GM12878 (cell line): ENCODE data around the gene CAPN15. TPM values are rescaled to one million over a fixed set of nuclear protein-coding genes. Genes with fewer than 3 reads are reported as not detected.

Experiments used
- ATAC-seq: fragments of 200-7000 bp; cut with Tn5 transposase; 3 replicates; pipeline ENCODE4 v1.9.1; 2020; ENCODE audit warnings: mild to moderate bottlenecking, moderate library complexity
- BruUV-seq: library from RNA; stranded (reverse); fragments of 400-500 nt; replicated peaks from 2 replicates; lab custom pipeline; 2021; lab: Mats Ljungman, UMichigan
- CTCF ChIA-PET: fragments of 300-600 bp; sonication (Branson Sonifier 250); formaldehyde crosslinking; extraction: SDS; loops from one replicate; lab custom pipeline; 2021; ENCODE audit warnings: inconsistent platforms; lab: Yijun Ruan, JAX
- POLR2A ChIA-PET: fragments of 350-600 bp; formaldehyde crosslinking; extraction: SDS; loops from one replicate; lab custom pipeline; 2021; ENCODE audit warnings: inconsistent platforms; lab: Charles Lee
- RAD21 ChIA-PET: fragments of 300-600 bp; sonication (Branson Sonifier 250); formaldehyde crosslinking; loops from one replicate; lab custom pipeline; 2023; ENCODE audit warnings: antibody characterized with exemption; ENCODE audit not compliant: unreplicated experiment; lab: Charles Lee
- SMC1A ChIA-PET: fragments of 300-600 bp; sonication (Branson Sonifier 250); formaldehyde crosslinking; loops from one replicate; lab custom pipeline; 2023; ENCODE audit not compliant: unreplicated experiment, uncharacterized antibody; lab: Charles Lee
- DNase-seq: peaks from one replicate; pipeline ENCODE4 v3.0.0-alpha.2; 2011; ENCODE audit warnings: low read depth, low spot score
- FAIRE-seq: peaks from 3 replicates; lab custom pipeline; 2011; peaks lifted over from hg19 to GRCh38; lab: Jason Lieb, UNC
- H2AFZ ChIP-seq: 2 replicates; pipeline ENCODE4 v1.6.0; 2011; ENCODE audit warnings: low read depth, low read length, control low read depth; ENCODE audit not compliant: control insufficient read depth
- H3K27ac ChIP-seq: 2 replicates; pipeline ENCODE4 v1.5.1; 2011; ENCODE audit warnings: control low read depth; ENCODE audit not compliant: control insufficient read depth, insufficient read depth
- H3K27me3 ChIP-seq, 2 experiments: replicated peaks in 1 of 2; 2 replicates each; pipeline versions ENCODE4 v1.6.0 to v1.6.1; 2011; ENCODE audit warnings: low read length in 1 of 2; ENCODE audit not compliant: control insufficient read depth in 2 of 2, insufficient read depth in 2 of 2
- H3K36me3 ChIP-seq, 2 experiments: 2 replicates each; pipeline ENCODE4 v1.5.1; 2011; ENCODE audit warnings: low read length in 1 of 2; ENCODE audit not compliant: control insufficient read depth in 2 of 2, insufficient read depth in 2 of 2
- H3K4me1 ChIP-seq: 2 replicates; pipeline ENCODE4 v1.6.1; 2011; ENCODE audit warnings: mild to moderate bottlenecking, low read length, moderate library complexity, mixed read lengths; ENCODE audit not compliant: control insufficient read depth, insufficient read depth
- H3K4me2 ChIP-seq: 2 replicates; pipeline ENCODE4 v1.6.0; 2011; ENCODE audit warnings: control low read depth; ENCODE audit not compliant: control insufficient read depth, insufficient read depth
- H3K4me3 ChIP-seq: fragments of 200-600 bp; sonication (generic); 2 replicates; pipeline ENCODE4 v1.5.1; 2016
- H3K79me2 ChIP-seq: 2 replicates; pipeline ENCODE4 v1.6.0; 2011; ENCODE audit warnings: low read length; ENCODE audit not compliant: control insufficient read depth, insufficient read depth
- H3K9ac ChIP-seq: 2 replicates; pipeline ENCODE4 v1.8.0; 2011; ENCODE audit warnings: low read length, control low read depth, mixed read lengths; ENCODE audit not compliant: control insufficient read depth, insufficient read depth
- H3K9me3 ChIP-seq: replicated peaks from 3 replicates; pipeline ENCODE4 v1.5.1; 2011; ENCODE audit warnings: mild to moderate bottlenecking, low read length; ENCODE audit not compliant: control insufficient read depth, insufficient read depth
- H4K20me1 ChIP-seq: 2 replicates; pipeline ENCODE4 v1.6.0; 2011; ENCODE audit not compliant: control insufficient read depth, insufficient read depth
- ASH2L ChIP-seq: fragments of 300-600, 200-600 bp; sonication (generic); IDR thresholded peaks from 2 replicates; pipeline ENCODE4 v1.6.1; 2017; ENCODE audit warnings: low read depth, mild to moderate bottlenecking, borderline replicate concordance
- ATF7 ChIP-seq: fragments of 450-650 bp; IDR thresholded peaks from 2 replicates; pipeline ENCODE4 v1.6.1; 2016; ENCODE audit warnings: low read depth, mild to moderate bottlenecking
- BMI1 ChIP-seq: fragments of 450-650 bp; IDR thresholded peaks from 2 replicates; pipeline ENCODE4 v1.6.1; 2016; ENCODE audit warnings: mild to moderate bottlenecking, moderate library complexity, borderline replicate concordance
- CBX5 ChIP-seq: sonication (generic); IDR thresholded peaks from 2 replicates; pipeline ENCODE4 v1.6.1; 2016; ENCODE audit warnings: low read depth, moderate library complexity, mild to moderate bottlenecking, inconsistent platforms
- CEBPB ChIP-seq, 2 experiments: fragments of 150-350 bp in 1 of 2; IDR thresholded peaks; 2 replicates each; pipeline ENCODE4 v1.6.1; 2012 to 2014; ENCODE audit warnings: low read depth in 2 of 2, low read length in 2 of 2, borderline replicate concordance in 1 of 2, inconsistent platforms in 1 of 2
- ETV6 ChIP-seq, 2 experiments: fragments of 450-650 bp in 1 of 2; IDR thresholded peaks in 1 of 2; conservative IDR thresholded peaks in 1 of 2; 2 replicates each; pipeline ENCODE4 v1.6.1; 2014; ENCODE audit warnings: antibody characterized with exemption in 1 of 2, borderline replicate concordance in 1 of 2, low read depth in 1 of 2, mild to moderate bottlenecking in 1 of 2, moderate library complexity in 1 of 2
- HCFC1 ChIP-seq: fragments of 150-350 bp; IDR thresholded peaks from 2 replicates; pipeline ENCODE4 v1.6.1; 2014; ENCODE audit warnings: low read length
- JUND ChIP-seq: IDR thresholded peaks from 2 replicates; pipeline ENCODE4 v1.6.1; 2012; ENCODE audit warnings: low read depth, mild to moderate bottlenecking, low read length, improper control_type of control experiment, moderate library complexity
- KLF5 ChIP-seq: fragments of 450-650 bp; IDR thresholded peaks from 2 replicates; pipeline ENCODE4 v1.6.1; 2014; ENCODE audit warnings: mild to moderate bottlenecking; ENCODE audit not compliant: partially characterized antibody
- NKRF ChIP-seq: fragments of 450-650 bp; conservative IDR thresholded peaks from 2 replicates; pipeline ENCODE4 v1.6.1; 2017; ENCODE audit warnings: mild to moderate bottlenecking, moderate library complexity
- RAD51 ChIP-seq: fragments of 450-650 bp; IDR thresholded peaks from 2 replicates; pipeline ENCODE4 v1.6.1; 2016; ENCODE audit warnings: moderate library complexity, mild to moderate bottlenecking, inconsistent platforms
- RELA ChIP-seq: fragments of 450-650 bp; IDR thresholded peaks from 2 replicates; pipeline ENCODE4 v1.8.0; 2014; ENCODE audit warnings: borderline replicate concordance; ENCODE audit not compliant: partially characterized antibody
- SMARCA5 ChIP-seq: fragments of 450-650 bp; IDR thresholded peaks from 2 replicates; pipeline ENCODE4 v1.6.1; 2017; ENCODE audit warnings: mild to moderate bottlenecking
- STAT3 ChIP-seq: IDR thresholded peaks from 2 replicates; pipeline ENCODE4 v1.6.1; 2011; ENCODE audit warnings: low read depth, low read length, improper control_type of control experiment
- TAF1 ChIP-seq: IDR thresholded peaks from 2 replicates; pipeline ENCODE4 v1.6.1; 2011; ENCODE audit warnings: mild to moderate bottlenecking, low read depth, low read length, borderline replicate concordance
- TBL1XR1 ChIP-seq: IDR thresholded peaks from 2 replicates; pipeline ENCODE4 v1.6.1; 2012; ENCODE audit warnings: low read depth, low read length, improper control_type of control experiment
- ZNF622 ChIP-seq: fragments of 450-650 bp; IDR thresholded peaks from 2 replicates; pipeline ENCODE4 v1.6.1; 2017; ENCODE audit warnings: mild to moderate bottlenecking, inconsistent platforms
- WGBS: methylation state at CpG from one replicate; pipeline ENCODE4 v1.1.6; 2016; ENCODE audit warnings: low lambda C conversion rate; ENCODE audit not compliant: insufficient replicate concordance, insufficient coverage; ENCODE audit errors: missing lambda C conversion rate; 5-methylcytosine and 5-hydroxymethylcytosine counted together
- in situ Hi-C: fragments of 300-500 bp; cut with MboI; formaldehyde crosslinking; loops from 9 replicates; pipeline ENCODE4 v1.14.3; 2018; ENCODE audit warnings: mixed read lengths
- intact Hi-C: fragments of 100-400 bp; cut with micrococcal nuclease; formaldehyde crosslinking; loops from one replicate; pipeline ENCODE4 v1.14.2; 2022; ENCODE audit not compliant: unreplicated experiment
- polyA plus RNA-seq, 11 experiments: library from polyadenylated mRNA; depleted of rRNA in 4 of 11; unstranded in 6 of 11; stranded (reverse) in 5 of 11; fragments of >200 nt; fragmentation: Nextera tagmentation in 4 of 11; fragmentation: Illumina TruSeq in 1 of 11; extraction: Ambion mirVana in 4 of 11; extraction: Trizol in 1 of 11; gene quantifications; 1 replicate in 1 of 11; 2 replicates in 10 of 11; pipeline versions ENCODE4 v1.2.1 to v1.2.3, GENCODE V29; 2011 to 2016; ENCODE audit warnings: inconsistent platforms in 2 of 11, missing spikeins in 2 of 11, low read depth in 1 of 11
- total RNA-seq, 4 experiments: library from RNA; depleted of rRNA in 3 of 4; stranded (reverse); fragments of >200 nt in 3 of 4; fragmentation: Illumina TruSeq in 1 of 4; extraction: Trizol in 1 of 4; gene quantifications; 2 replicates each; pipeline versions ENCODE4 v1.2.1 to v1.2.3, GENCODE V29; 2013 to 2021
- TF ChIP-seq, protein P1 (sequence below): fragments of 450-650 bp; IDR thresholded peaks from 2 replicates; pipeline ENCODE4 v1.6.1; 2017; ENCODE audit warnings: mild to moderate bottlenecking, low read depth, inconsistent platforms; ENCODE audit not compliant: poor library complexity, severe bottlenecking

The CAPN15 gene
- total and polyA plus RNA-seq, 10 of the 15 experiments (the other 5 are each of a cell fraction or from before 2014, with no cell fraction given) = 0.40 to 78.5 (median 8.3) TPM

DNA sequence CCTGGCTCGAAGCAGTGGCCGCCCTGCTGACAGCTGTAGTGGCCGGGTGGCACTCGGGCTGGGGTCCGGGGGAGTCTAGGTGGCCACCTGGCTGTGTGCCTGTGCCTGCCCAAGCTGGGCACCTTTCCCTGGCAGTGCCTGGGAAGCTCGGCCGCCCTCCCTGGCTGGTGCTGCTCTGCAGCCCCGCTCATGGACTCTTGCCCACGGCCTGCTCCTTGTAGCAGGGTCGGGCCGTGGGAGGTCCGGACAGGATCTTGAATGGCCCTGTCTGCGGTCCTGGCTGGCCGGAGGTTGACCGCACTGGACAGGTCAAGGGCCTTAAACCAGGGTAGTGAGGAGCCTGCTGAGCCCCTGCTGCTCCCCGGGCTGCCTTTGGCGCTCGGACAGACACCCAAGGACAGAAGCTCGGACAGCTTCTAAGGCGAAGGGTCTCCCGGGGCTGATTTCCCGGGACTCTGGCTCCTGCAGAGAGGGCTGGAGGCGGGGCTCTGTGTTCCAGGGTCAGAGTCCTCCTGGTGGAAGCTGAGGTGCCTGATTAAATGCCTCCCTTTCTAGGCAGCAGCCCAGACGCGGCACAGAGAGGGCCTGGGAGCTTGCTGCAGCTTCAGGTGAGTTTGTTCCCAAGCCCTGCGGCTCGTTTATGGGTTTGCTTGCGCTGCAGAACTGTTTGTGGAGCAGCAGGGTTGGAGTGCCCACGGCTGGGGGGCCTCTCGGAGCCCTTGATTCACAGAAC, 6.0 kb downstream of the CAPN15 start (continued):
- TF ChIP-seq, protein P1, sequence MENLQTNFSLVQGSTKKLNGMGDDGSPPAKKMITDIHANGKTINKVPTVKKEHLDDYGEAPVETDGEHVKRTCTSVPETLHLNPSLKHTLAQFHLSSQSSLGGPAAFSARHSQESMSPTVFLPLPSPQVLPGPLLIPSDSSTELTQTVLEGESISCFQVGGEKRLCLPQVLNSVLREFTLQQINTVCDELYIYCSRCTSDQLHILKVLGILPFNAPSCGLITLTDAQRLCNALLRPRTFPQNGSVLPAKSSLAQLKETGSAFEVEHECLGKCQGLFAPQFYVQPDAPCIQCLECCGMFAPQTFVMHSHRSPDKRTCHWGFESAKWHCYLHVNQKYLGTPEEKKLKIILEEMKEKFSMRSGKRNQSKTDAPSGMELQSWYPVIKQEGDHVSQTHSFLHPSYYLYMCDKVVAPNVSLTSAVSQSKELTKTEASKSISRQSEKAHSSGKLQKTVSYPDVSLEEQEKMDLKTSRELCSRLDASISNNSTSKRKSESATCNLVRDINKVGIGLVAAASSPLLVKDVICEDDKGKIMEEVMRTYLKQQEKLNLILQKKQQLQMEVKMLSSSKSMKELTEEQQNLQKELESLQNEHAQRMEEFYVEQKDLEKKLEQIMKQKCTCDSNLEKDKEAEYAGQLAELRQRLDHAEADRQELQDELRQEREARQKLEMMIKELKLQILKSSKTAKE = no peak

- in situ Hi-C loops (loop anchor here (5.0 kb wide), 1 partner anchor 33 kb away; the partner anchor contains the start of genes NHLRC4 and PIGQ), intact Hi-C loops (no loop called here)
- SMC1A ChIA-PET = interaction anchor here (0.6 kb wide), 1 partner anchor 103 kb away, joined by 3 read pairs; no protein-coding TSS in a partner anchor
- Histone ChIP-seq H3K4me1 (peaks cover 5% of the 10 kb centered on the region; the same call in 1 of the 2 replicates), H3K27me3 (no peaks in the 10 kb centered on the region), H3K27ac (no peak overlapping the region), H2AFZ (no peak overlapping the region), H3K4me3 (no peak overlapping the region), H3K9me3 (no peaks in the 10 kb centered on the region), H3K36me3 (peaks cover 0 to 24% of the 10 kb centered on the region in 2 experiments; a peak in 3 of 4 replicates), H4K20me1 (no peaks in the 10 kb centered on the region), H3K9ac (no peak overlapping the region), H3K79me2 (peaks cover 31% of the 10 kb centered on the region), H3K4me2 (no peak overlapping the region)
- no peak for DNase-seq
- BruUV-seq = no TSS peak
- CTCF ChIA-PET = no interaction called here
- ATAC-seq = no peak
- WGBS = 90% methylated on average over 18 of the region's 21 CpGs
- POLR2A ChIA-PET = no interaction called here
- RAD21 ChIA-PET = no interaction called here
- FAIRE-seq = no peak
- TF ChIP-seq CEBPB (IDR thresholded peaks at IDR 0.05; ENCODE audit: borderline replicate concordance in 1 of 2, low read depth in 2 of 2, low read length in 2 of 2) = no peak
- no peak for TF ChIP-seq KLF5
- TF ChIP-seq BMI1 = no peak
- no peak for TF ChIP-seq JUND
- no peak for TF ChIP-seq ATF7
- TF ChIP-seq RELA = no peak
- no peak for TF ChIP-seq NKRF
- TF ChIP-seq CBX5 = no peak
- no peak for TF ChIP-seq ASH2L
- no peak for TF ChIP-seq ZNF622
- TF ChIP-seq RAD51 = no peak
- TF ChIP-seq HCFC1 = no peak
- TF ChIP-seq TAF1 = no peak
- no peak for TF ChIP-seq SMARCA5
- TF ChIP-seq TBL1XR1 = no peak
- no peak for TF ChIP-seq STAT3
- TF ChIP-seq ETV6 (conservative IDR thresholded peaks at IDR 0.05 in 1 of 2, IDR thresholded peaks at IDR 0.05 in 1 of 2; ENCODE audit: borderline replicate concordance in 1 of 2, low read depth in 1 of 2) = no peak
These were observed 6.6 kb downstream of the CAPN15 start for GRCh38 chr16:534135-534534.
